ENCODE results near the gene CFAP74. TPM values are rescaled to one million over a fixed set of nuclear protein-coding genes. Genes with fewer than 3 reads are reported as not detected.
"Not testable (repeated sequence)": the region's sequence is repeated elsewhere in the genome, so short reads cannot be mapped to it uniquely, and the experiment has no call there.

CFAP74 gene
- total and polyA plus RNA-seq, 11 donors: 0.03 to 0.33 (median 0.07) TPM; not detected in 8

DNA sequence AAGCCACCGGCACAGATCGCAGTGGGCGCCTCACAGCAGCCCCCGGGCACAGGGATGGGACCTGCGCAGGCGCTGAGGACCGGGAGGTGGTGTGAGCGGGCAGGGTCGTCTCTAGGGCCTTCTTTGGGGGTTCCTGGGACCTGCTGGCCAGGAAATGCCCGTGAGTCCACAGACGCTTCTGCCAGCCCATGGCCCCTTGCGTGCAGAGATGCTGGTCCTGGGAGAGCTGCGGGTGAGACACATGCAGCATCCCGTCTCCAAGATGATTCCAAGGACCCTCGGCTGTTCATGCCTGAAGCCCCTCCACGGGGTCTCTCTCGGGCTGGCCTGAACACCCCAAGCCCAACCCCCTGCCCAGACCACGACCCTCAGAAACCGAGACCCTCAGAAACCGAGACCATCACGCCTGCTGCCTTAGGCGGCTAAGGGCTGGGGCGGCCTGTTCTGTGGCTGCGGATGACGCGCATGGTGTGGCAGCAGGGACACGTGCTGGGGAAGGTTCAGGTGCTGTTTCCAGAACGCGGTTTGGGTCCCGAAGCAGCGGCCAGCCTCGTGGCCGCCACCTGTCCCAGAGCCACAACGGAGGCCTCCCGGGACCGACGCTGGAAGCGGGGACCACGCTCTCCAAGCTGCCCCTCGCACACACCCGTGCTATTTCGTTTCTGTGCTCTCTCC, 23.0 kb downstream of the CFAP74 start:
- ATAC-seq: no peak
- intact Hi-C loops (cut with DNase I): no loop called here
- H3K9me3 ChIP-seq: no peaks in the 10 kb centered on the region
- peak in 2 of 5 donors; percentile 19 to 41 for DNase-seq
- H3K36me3 ChIP-seq: no peaks in the 10 kb centered on the region
- H3K27me3 ChIP-seq: peaks cover 0 to 4% (median 0%) of the 10 kb centered on the region in 9 donors
- H3K4me1 ChIP-seq: no peaks in the 10 kb centered on the region
- H3K4me3 ChIP-seq: no peak overlapping the region
- H3K27ac ChIP-seq: no peak overlapping the region
- TF ChIP-seq CTCF (IDR thresholded peaks at IDR 0.05) (no peak), POLR2A (IDR thresholded peaks at IDR 0.05) (no peak)
- 92 to 95% (median 94%) methylated on average over 30 to 42 of the region's 42 CpGs for WGBS, 4 donors

- TF ChIP-seq CTCF (IDR thresholded peaks at IDR 0.05): no peak
- no peak for TF ChIP-seq POLR2A (IDR thresholded peaks at IDR 0.05)
- ATAC-seq: no peak
- intact Hi-C loops (cut with DNase I): no loop called here
- Histone ChIP-seq H3K27ac (no peak overlapping the region), H3K4me3 (no peak overlapping the region), H3K27me3 (peaks cover 0 to 11% (median 0%) of the 10 kb centered on the region in 9 donors), H3K9me3 (no peaks in the 10 kb centered on the region), H3K36me3 (no peaks in the 10 kb centered on the region), H3K4me1 (no peaks in the 10 kb centered on the region)
- 87 to 95% (median 92%) methylated on average over 36 to 61 of the region's 61 CpGs for WGBS, 4 donors
- DNase-seq: peak in 2 of 5 donors; percentile 1 to 24
Observed at GRCh38 chr1:1979482-1980165, 24.0 kb downstream of the CFAP74 start.

DNA sequence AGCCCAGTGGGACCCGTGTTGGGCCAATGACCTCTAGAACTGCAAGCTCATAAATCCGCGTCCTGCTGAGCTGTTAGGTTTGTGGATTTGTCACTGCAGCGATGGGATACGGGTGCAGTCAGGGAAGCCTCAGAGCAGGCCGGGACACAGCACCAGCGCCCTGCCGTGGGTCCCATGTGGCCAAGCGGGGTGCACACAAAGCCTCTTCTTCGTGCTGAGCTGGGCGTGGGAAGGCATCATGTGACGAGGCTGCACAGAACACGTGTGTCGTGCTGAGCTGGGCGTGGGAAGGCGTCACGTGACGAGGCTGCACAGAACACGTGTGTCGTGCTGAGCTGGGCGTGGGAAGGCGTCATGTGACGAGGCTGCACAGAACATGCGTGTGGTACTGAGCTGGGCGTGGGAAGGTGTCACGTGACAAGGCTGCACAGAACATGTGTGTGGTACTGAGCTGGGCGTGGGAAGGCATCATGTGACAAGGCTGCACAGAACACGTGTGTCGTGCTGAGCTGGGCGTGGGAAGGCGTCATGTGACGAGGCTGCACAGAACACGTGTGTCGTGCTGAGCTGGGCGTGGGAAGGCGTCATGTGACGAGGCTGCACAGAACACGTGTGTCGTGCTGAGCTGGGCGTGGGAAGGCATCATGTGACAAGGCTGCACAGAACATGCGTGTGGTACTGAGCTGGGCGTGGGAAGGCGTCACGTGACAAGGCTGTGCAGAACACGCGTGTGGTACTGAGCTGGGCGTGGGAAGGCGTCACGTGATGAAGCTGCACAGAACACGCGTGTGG, 24.7 kb downstream of the CFAP74 start:
- peak in 1 of 5 donors; percentile 1 for DNase-seq
- H3K4me1 ChIP-seq; H3K9me3 ChIP-seq; intact Hi-C loops (cut with DNase I); ATAC-seq; H3K27ac ChIP-seq; H3K36me3 ChIP-seq; H3K4me3 ChIP-seq: not testable (repeated sequence)
- WGBS, 4 donors: 91 to 95% (median 94%) methylated on average over 44 to 51 of the region's 51 CpGs
- H3K27me3 ChIP-seq: peaks cover 0 to 17% (median 4%) of the 10 kb centered on the region in 9 donors

DNA sequence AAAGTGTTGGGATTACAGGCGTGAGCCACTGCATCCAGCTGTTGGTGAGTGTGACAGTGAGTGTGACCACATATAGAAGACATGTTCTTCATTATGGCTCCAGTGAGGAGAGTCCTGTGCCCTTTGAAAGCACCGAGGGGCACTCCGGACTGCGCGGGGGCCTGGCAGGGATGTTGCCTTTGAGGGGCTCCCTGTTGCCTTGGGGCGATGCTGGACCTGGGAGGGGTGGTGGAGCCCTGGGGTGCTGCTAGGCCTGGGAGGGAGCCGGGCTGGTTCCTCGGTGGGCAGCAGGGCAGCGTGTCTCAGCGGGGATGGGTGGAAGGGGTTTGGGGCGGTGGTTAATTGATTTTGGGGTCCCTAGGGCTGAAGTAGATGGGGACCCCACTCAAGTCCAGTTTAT, 25.5 kb downstream of the CFAP74 start:
- ATAC-seq: no peak
- intact Hi-C loops (cut with DNase I): no loop called here
- Histone ChIP-seq H3K36me3 (no peaks in the 10 kb centered on the region), H3K4me3 (no peak overlapping the region), H3K27me3 (peaks cover 0 to 17% (median 4%) of the 10 kb centered on the region in 9 donors), H3K4me1 (no peaks in the 10 kb centered on the region), H3K9me3 (no peaks in the 10 kb centered on the region), H3K27ac (no peak overlapping the region)
- DNase-seq: peak in 1 of 5 donors; percentile 13
- TF ChIP-seq POLR2A (IDR thresholded peaks at IDR 0.05): no peak
- TF ChIP-seq CTCF (IDR thresholded peaks at IDR 0.05): no peak
- WGBS, 4 donors: 65 to 90% (median 81%) methylated on average over 10 to 11 of the region's 11 CpGs

All from heart left ventricle (tissue), 16 donors.